SU-DHL-6 (cell line): ENCODE data around the gene CAPZA2.

Experiments used
- EZH2phosphoT487 ChIP-seq: fragments of 200-600 bp; sonication (generic), shearing (Covaris generic); conservative IDR thresholded peaks from 2 replicates; pipeline ENCODE4 v1.6.1; 2018; ENCODE audit warnings: mild to moderate bottlenecking, antibody characterized with exemption, low read length, moderate library complexity, mixed read lengths
- TF ChIP-seq, protein P1 (sequence below): fragments of 200-600 bp; sonication (generic); IDR thresholded peaks from one replicate; pipeline ENCODE4 v1.5.1; 2017; ENCODE audit warnings: antibody characterized with exemption, mild to moderate bottlenecking, low read length, moderate library complexity; ENCODE audit not compliant: insufficient read depth, poor library complexity, severe bottlenecking

DNA sequence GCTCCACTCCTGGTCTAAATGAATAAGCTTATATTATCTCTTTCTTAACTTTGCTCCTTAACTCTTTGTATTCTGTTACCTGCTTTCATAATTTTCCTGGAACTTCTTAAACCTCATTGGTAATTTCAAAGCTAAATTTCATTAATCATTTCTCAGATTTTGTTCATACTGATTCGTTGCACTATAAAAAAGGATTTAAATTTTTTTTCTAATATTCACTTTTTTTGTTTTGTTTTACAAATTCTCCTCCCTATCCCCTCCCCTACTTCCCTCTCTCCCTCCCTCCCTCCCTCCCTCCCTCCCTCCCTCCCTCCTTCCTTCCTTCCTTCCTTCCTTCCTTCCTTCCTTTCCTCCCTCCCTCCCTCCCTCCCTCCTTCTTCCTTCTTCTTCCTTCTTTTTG, 105.6 kb downstream of the CAPZA2 start:
- TF ChIP-seq, protein P1, sequence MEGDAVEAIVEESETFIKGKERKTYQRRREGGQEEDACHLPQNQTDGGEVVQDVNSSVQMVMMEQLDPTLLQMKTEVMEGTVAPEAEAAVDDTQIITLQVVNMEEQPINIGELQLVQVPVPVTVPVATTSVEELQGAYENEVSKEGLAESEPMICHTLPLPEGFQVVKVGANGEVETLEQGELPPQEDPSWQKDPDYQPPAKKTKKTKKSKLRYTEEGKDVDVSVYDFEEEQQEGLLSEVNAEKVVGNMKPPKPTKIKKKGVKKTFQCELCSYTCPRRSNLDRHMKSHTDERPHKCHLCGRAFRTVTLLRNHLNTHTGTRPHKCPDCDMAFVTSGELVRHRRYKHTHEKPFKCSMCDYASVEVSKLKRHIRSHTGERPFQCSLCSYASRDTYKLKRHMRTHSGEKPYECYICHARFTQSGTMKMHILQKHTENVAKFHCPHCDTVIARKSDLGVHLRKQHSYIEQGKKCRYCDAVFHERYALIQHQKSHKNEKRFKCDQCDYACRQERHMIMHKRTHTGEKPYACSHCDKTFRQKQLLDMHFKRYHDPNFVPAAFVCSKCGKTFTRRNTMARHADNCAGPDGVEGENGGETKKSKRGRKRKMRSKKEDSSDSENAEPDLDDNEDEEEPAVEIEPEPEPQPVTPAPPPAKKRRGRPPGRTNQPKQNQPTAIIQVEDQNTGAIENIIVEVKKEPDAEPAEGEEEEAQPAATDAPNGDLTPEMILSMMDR = no peak
- TF ChIP-seq EZH2phosphoT487 = no peak
